Esophagus squamous epithelium (tissue), 5 donors: ENCODE results near the gene HHLA2. TPM values are rescaled to one million over a fixed set of nuclear protein-coding genes. Genes with fewer than 3 reads are reported as not detected.
"Not testable (repeated sequence)": the region's sequence is repeated elsewhere in the genome, so short reads cannot be mapped to it uniquely, and the experiment has no call there.

ENCODE experiments used
- DNase-seq: peaks from one replicate; lab custom pipeline; 2025; lab: John Stamatoyannopoulos, UW
- H3K27ac ChIP-seq, 4 donors: fragments of 200-600 bp; sonication (generic); one replicate each; pipeline ENCODE4 v1.5.1; 2016 to 2019; ENCODE audit warnings: mild to moderate bottlenecking in 1 of 4
- H3K27me3 ChIP-seq, 4 donors: fragments of 200-600 bp; sonication (generic); 1 replicate in 3 of 4; 2 replicates in 1 of 4; pipeline versions ENCODE4 v1.5.1 to v1.6.0; 2017 to 2021; ENCODE audit warnings: antibody characterized with exemption in 1 of 4
- H3K36me3 ChIP-seq, 3 donors: fragments of 200-600 bp; sonication (generic); one replicate each; pipeline ENCODE4 v1.5.1; 2016 to 2019
- H3K4me1 ChIP-seq, 3 donors: fragments of 200-600 bp; sonication (generic); one replicate each; pipeline ENCODE4 v1.5.1; 2017 to 2019
- H3K4me3 ChIP-seq, 4 donors: fragments of 200-600 bp; sonication (generic); 1 replicate in 3 of 4; 2 replicates in 1 of 4; pipeline ENCODE4 v1.5.1; 2016 to 2019; ENCODE audit warnings: mild to moderate bottlenecking in 2 of 4, moderate library complexity in 1 of 4
- H3K9me3 ChIP-seq, 3 donors: fragments of 200-600 bp; sonication (generic); one replicate each; pipeline ENCODE4 v1.5.1; 2016 to 2019
- CTCF ChIP-seq, 6 experiments: fragments of 450-650 bp in 4 of 6; fragments of 200-600 bp in 2 of 6; sonication (generic) in 2 of 6; IDR thresholded peaks; one replicate each; pipeline ENCODE4 v1.5.1; 2016 to 2019; ENCODE audit warnings: antibody characterized with exemption in 6 of 6, mild to moderate bottlenecking in 4 of 6, moderate library complexity in 4 of 6
- POLR2A ChIP-seq, 4 donors: fragments of 450-650 bp; IDR thresholded peaks; one replicate each; pipeline ENCODE4 v1.6.1; 2017; ENCODE audit warnings: antibody characterized with exemption in 4 of 4, mild to moderate bottlenecking in 4 of 4, moderate library complexity in 3 of 4
- WGBS, 2 donors: methylation state at CpG; one replicate each; pipeline ENCODE4 v1.1.5; 2018; 5-methylcytosine and 5-hydroxymethylcytosine counted together
- intact Hi-C: fragments of 100-400 bp; cut with DNase I; formaldehyde crosslinking; loops from one replicate; pipeline ENCODE4 v1.15.0; 2022
- total RNA-seq, 4 donors: library from RNA; depleted of rRNA; stranded (reverse); fragments of >200 nt; gene quantifications; one replicate each; pipeline ENCODE4 v1.1.0, GENCODE V29; 2016
- donor health status: DM: yes; HTN: yes; CAD: no.

Gene HHLA2
- total RNA-seq, 4 donors from 2014 or later = not detected

GRCh38 chr3:108271626-108272025, 24.7 kb upstream of the HHLA2 start:
- H3K36me3 ChIP-seq = no peaks in the 10 kb centered on the region
- no peaks in the 10 kb centered on the region for H3K27me3 ChIP-seq
- no peaks in the 10 kb centered on the region for H3K9me3 ChIP-seq
- H3K27ac ChIP-seq = no peak overlapping the region
- H3K4me1 ChIP-seq = peaks cover 0 to 6% (median 0%) of the 10 kb centered on the region in 3 donors
- no peak for DNase-seq
- H3K4me3 ChIP-seq = no peak overlapping the region
- WGBS, 2 donors = 45 to 46% methylated on average over 2 of the region's 2 CpGs
- intact Hi-C loops = no loop called here
- TF ChIP-seq CTCF (IDR thresholded peaks at IDR 0.05) = no peak
- TF ChIP-seq POLR2A (IDR thresholded peaks at IDR 0.05) = no peak

- H3K4me3 ChIP-seq, H3K4me1 ChIP-seq, H3K36me3 ChIP-seq, H3K27ac ChIP-seq, DNase-seq, intact Hi-C loops, H3K27me3 ChIP-seq: not testable (repeated sequence)
- H3K9me3 ChIP-seq = peaks cover 0 to 21% (median 14%) of the 10 kb centered on the region in 3 donors
- 66 to 74% methylated on average over 4 of the region's 4 CpGs for WGBS, 2 donors
These were observed 17.3 kb upstream of the HHLA2 start for GRCh38 chr3:108279066-108279465.

- DNase-seq = no peak
- Histone ChIP-seq H3K9me3 (peaks cover 0 to 21% (median 14%) of the 10 kb centered on the region in 3 donors), H3K27me3 (no peaks in the 10 kb centered on the region), H3K4me3 (no peak overlapping the region), H3K36me3 (no peaks in the 10 kb centered on the region), H3K27ac (no peak overlapping the region), H3K4me1 (peaks cover 0 to 6% (median 0%) of the 10 kb centered on the region in 3 donors)
- no peak for TF ChIP-seq CTCF (IDR thresholded peaks at IDR 0.05)
- TF ChIP-seq POLR2A (IDR thresholded peaks at IDR 0.05) = no peak
- intact Hi-C loops = no loop called here
These were observed 15.9 kb upstream of the HHLA2 start for GRCh38 chr3:108280476-108280875.

GRCh38 chr3:108281670-108282069, 14.7 kb upstream of the HHLA2 start:
- TF ChIP-seq CTCF (IDR thresholded peaks at IDR 0.05) (no peak), POLR2A (IDR thresholded peaks at IDR 0.05) (no peak)
- Histone ChIP-seq H3K27me3 (no peaks in the 10 kb centered on the region), H3K4me3 (no peak overlapping the region), H3K36me3 (no peaks in the 10 kb centered on the region), H3K27ac (no peak overlapping the region), H3K9me3 (peaks cover 0 to 21% (median 14%) of the 10 kb centered on the region in 3 donors), H3K4me1 (no peaks in the 10 kb centered on the region)
- DNase-seq = no peak
- intact Hi-C loops = no loop called here

- H3K36me3 ChIP-seq = no peaks in the 10 kb centered on the region
- WGBS, 2 donors = 13 to 14% methylated on average over 1 of the region's 1 CpG
- H3K27me3 ChIP-seq = no peaks in the 10 kb centered on the region
- no peak overlapping the region for H3K4me3 ChIP-seq
- H3K4me1 ChIP-seq = no peaks in the 10 kb centered on the region
- no peak for DNase-seq
- no peak for TF ChIP-seq CTCF (IDR thresholded peaks at IDR 0.05)
- no peak for TF ChIP-seq POLR2A (IDR thresholded peaks at IDR 0.05)
- no peak overlapping the region for H3K27ac ChIP-seq
- intact Hi-C loops = no loop called here
- peaks cover 0 to 18% (median 14%) of the 10 kb centered on the region in 3 donors for H3K9me3 ChIP-seq
These were observed 13.3 kb upstream of the HHLA2 start for GRCh38 chr3:108283006-108283405.

- Histone ChIP-seq H3K36me3 (no peaks in the 10 kb centered on the region), H3K4me3 (no peak overlapping the region), H3K27me3 (no peaks in the 10 kb centered on the region), H3K9me3 (peaks cover 0 to 10% (median 8%) of the 10 kb centered on the region in 3 donors), H3K27ac (no peak overlapping the region), H3K4me1 (no peaks in the 10 kb centered on the region)
- no peak for DNase-seq
- TF ChIP-seq CTCF (IDR thresholded peaks at IDR 0.05) = no peak
- TF ChIP-seq POLR2A (IDR thresholded peaks at IDR 0.05) = no peak
- WGBS, 2 donors = 83 to 85% methylated on average over 2 of the region's 2 CpGs
- intact Hi-C loops = no loop called here
These were observed 12.4 kb upstream of the HHLA2 start for GRCh38 chr3:108283989-108284388.
